A673 (cell line): Measurements from ENCODE around the gene VSTM1. TPM values are rescaled to one million over a fixed set of nuclear protein-coding genes. Genes with fewer than 3 reads are reported as not detected.

Experiments
- BruUV-seq: library from RNA; stranded (reverse); fragments of 400-500 nt; replicated peaks from 2 replicates; lab custom pipeline; 2021; lab: Mats Ljungman, UMichigan
- CTCF ChIA-PET: fragments of 300-600 bp; sonication (Branson Sonifier 250); formaldehyde crosslinking; loops from one replicate; lab custom pipeline; 2022; ENCODE audit warnings: antibody characterized with exemption; lab: Charles Lee
- POLR2A ChIA-PET: fragments of 300-600 bp; sonication (Branson Sonifier 250); formaldehyde crosslinking; loops from one replicate; lab custom pipeline; 2022; ENCODE audit warnings: antibody characterized with exemption; ENCODE audit not compliant: low non-redundant PET; lab: Charles Lee
- DNase-seq: peaks from one replicate; pipeline ENCODE4 v3.0.0-alpha.2; 2015; ENCODE audit warnings: low spot score
- H3K27ac ChIP-seq: fragments of 200-600 bp; sonication (generic); 2 replicates; pipeline ENCODE4 v1.5.1; 2016; ENCODE audit warnings: mixed run types, low read depth, mild to moderate bottlenecking, mixed read lengths, antibody characterized with exemption, low read length; ENCODE audit not compliant: poor library complexity, severe bottlenecking
- H3K27me3 ChIP-seq: fragments of 200-600 bp; sonication (generic); replicated peaks from 2 replicates; pipeline ENCODE4 v1.6.1; 2017; ENCODE audit warnings: mixed run types, low read depth, mild to moderate bottlenecking, mixed read lengths, antibody characterized with exemption, low read length; ENCODE audit not compliant: insufficient read depth, poor library complexity
- H3K36me3 ChIP-seq: fragments of 200-600 bp; sonication (generic); 2 replicates; pipeline ENCODE4 v1.6.1; 2016; ENCODE audit warnings: mixed run types, mild to moderate bottlenecking, mixed read lengths, antibody characterized with exemption, low read length; ENCODE audit not compliant: insufficient read depth, poor library complexity, severe bottlenecking
- H3K4me1 ChIP-seq: fragments of 200-600 bp; sonication (generic); 2 replicates; pipeline ENCODE4 v1.6.1; 2017; ENCODE audit warnings: mixed run types, mild to moderate bottlenecking, mixed read lengths, antibody characterized with exemption, low read length; ENCODE audit not compliant: insufficient read depth, poor library complexity, severe bottlenecking
- H3K4me3 ChIP-seq: fragments of 200-600 bp; sonication (generic); 2 replicates; pipeline ENCODE4 v1.5.1; 2016; ENCODE audit warnings: low read depth, mixed run types, mild to moderate bottlenecking, mixed read lengths, low read length; ENCODE audit not compliant: poor library complexity, severe bottlenecking
- H3K9me3 ChIP-seq: fragments of 200-600 bp; sonication (generic); 2 replicates; pipeline ENCODE4 v1.6.1; 2016; ENCODE audit warnings: mixed run types, low read depth, mild to moderate bottlenecking, mixed read lengths, antibody characterized with exemption, low read length; ENCODE audit not compliant: poor library complexity, severe bottlenecking
- CTCF ChIP-seq: fragments of 300-800, 200-600 bp; sonication (generic); conservative IDR thresholded peaks from 2 replicates; pipeline ENCODE4 v1.5.1; 2017; ENCODE audit warnings: low read depth, mild to moderate bottlenecking, antibody characterized with exemption, low read length, moderate library complexity, mixed read lengths
- EZH2 ChIP-seq: fragments of 200-600 bp; sonication (generic); IDR thresholded peaks from 2 replicates; pipeline ENCODE4 v1.6.1; 2017; ENCODE audit warnings: borderline replicate concordance, low read depth, mild to moderate bottlenecking, mixed read lengths, antibody characterized with exemption, low read length; ENCODE audit not compliant: poor library complexity, severe bottlenecking
- intact Hi-C: fragments of 100-400 bp; cut with micrococcal nuclease; formaldehyde crosslinking; loops from one replicate; pipeline ENCODE4 v1.10.0; 2022; ENCODE audit not compliant: unreplicated experiment
- total RNA-seq: library from RNA; stranded (reverse); gene quantifications from 2 replicates; pipeline ENCODE4 v1.2.3, GENCODE V29; 2021

Gene VSTM1
- total RNA-seq, 1 experiment from 2014 or later = not detected

DNA sequence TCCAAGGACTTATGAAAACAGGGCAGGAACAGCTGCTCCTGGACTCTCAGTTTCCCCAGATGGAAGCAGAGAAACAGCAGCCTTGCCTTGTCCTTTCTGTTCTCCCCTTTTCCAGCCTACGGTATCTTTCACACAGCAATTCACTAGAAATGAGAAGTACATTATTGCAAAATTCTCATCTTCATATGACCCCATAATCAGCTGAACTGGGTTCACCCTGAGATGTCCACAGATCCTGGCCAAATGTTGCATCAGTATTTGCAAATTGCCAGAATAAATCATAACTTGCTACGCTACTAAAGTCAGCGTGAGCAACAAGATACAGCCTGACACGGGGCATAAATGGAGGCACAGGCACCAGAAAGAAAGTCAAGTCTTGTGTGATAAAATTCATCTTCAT, 16.1 kb downstream of the VSTM1 start:
- Histone ChIP-seq H3K27ac (no peak overlapping the region), H3K9me3 (no peaks in the 10 kb centered on the region), H3K4me3 (no peak overlapping the region), H3K36me3 (no peaks in the 10 kb centered on the region), H3K27me3 (peaks cover 38% of the 10 kb centered on the region), H3K4me1 (no peaks in the 10 kb centered on the region)
- ChIA-PET POLR2A (no interaction called here), CTCF (no interaction called here)
- DNase-seq = no peak
- intact Hi-C loops = no loop called here
- no TSS peak for BruUV-seq
- TF ChIP-seq EZH2 = no peak
- no peak for TF ChIP-seq CTCF

- ChIA-PET POLR2A (no interaction called here), CTCF (no interaction called here)
- Histone ChIP-seq H3K36me3 (no peaks in the 10 kb centered on the region), H3K4me3 (no peak overlapping the region), H3K9me3 (no peaks in the 10 kb centered on the region), H3K27ac (no peak overlapping the region), H3K4me1 (no peaks in the 10 kb centered on the region), H3K27me3 (peaks cover 38% of the 10 kb centered on the region)
- no peak for DNase-seq
- intact Hi-C loops = no loop called here
- BruUV-seq = no TSS peak
- TF ChIP-seq CTCF (no peak), EZH2 (no peak)
Measured at GRCh38 chr19:54045771-54046170, 17.9 kb downstream of the VSTM1 start.

DNA sequence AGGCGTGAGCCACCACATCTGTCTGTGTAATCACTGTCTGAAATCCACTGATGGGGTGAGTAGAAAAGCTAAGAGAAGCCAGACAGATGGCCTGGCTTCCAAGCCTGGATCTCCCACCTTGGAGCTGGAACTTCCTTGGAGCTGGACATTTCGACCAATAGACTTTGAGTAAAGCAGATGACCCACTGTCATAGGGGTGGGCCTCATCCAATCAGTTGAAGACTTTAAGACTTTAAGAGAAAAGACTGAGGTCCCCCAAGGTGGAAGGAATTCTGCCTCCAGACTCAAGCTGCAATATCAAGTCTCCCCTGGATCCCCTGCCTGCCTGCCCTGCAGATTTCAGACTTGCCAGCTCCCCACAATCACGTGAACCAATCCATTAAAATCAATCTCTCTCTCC, 20.7 kb downstream of the VSTM1 start:
- intact Hi-C loops = no loop called here
- no peaks in the 10 kb centered on the region for H3K36me3 ChIP-seq
- DNase-seq = no peak
- CTCF ChIA-PET = interaction anchor here (1.3 kb wide), 1 partner anchor 12 kb away, joined by 3 read pairs; no protein-coding TSS in a partner anchor
- peaks cover 27% of the 10 kb centered on the region for H3K27me3 ChIP-seq
- POLR2A ChIA-PET = no interaction called here
- no peaks in the 10 kb centered on the region for H3K4me1 ChIP-seq
- H3K27ac ChIP-seq = no peak overlapping the region
- no TSS peak for BruUV-seq
- no peaks in the 10 kb centered on the region for H3K9me3 ChIP-seq
- no peak for TF ChIP-seq EZH2
- no peak for TF ChIP-seq CTCF
- no peak overlapping the region for H3K4me3 ChIP-seq
